ENCODE results near the gene PSRC1. TPM values are rescaled to one million over a fixed set of nuclear protein-coding genes. Genes with fewer than 3 reads are reported as not detected.

Gene PSRC1
- polyA plus RNA-seq, 1 of the 3 experiments (the other 2 are of a cell fraction): 19.4 TPM

DNA sequence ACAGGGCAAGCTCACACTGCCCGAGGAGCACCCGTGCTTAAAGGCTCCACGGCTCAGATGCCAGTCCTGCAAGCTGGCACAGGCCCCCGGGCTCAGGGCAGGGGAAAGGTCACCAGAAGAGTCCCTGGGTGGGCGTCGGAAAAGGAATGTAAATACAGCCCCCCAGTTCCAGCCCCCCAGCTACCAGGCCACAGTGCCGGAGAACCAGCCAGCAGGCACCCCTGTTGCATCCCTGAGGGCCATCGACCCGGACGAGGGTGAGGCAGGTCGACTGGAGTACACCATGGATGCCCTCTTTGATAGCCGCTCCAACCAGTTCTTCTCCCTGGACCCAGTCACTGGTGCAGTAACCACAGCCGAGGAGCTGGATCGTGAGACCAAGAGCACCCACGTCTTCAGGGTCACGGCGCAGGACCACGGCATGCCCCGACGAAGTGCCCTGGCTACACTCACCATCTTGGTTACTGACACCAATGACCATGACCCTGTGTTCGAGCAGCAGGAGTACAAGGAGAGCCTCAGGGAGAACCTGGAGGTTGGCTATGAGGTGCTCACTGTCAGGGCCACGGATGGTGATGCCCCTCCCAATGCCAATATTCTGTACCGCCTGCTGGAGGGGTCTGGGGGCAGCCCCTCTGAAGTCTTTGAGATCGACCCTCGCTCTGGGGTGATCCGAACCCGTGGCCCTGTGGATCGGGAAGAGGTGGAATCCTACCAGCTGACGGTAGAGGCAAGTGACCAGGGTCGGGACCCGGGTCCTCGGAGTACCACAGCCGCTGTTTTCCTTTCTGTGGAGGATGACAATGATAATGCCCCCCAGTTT is 32.3 kb downstream of the PSRC1 start:
- 94% methylated on average over 23 of the region's 33 CpGs for WGBS (ENCODE audit: low lambda C conversion rate)
- Histone ChIP-seq H3K36me3 (replicated peaks in 1 of 2; ENCODE audit: control insufficient read depth in 1 of 2, insufficient read depth in 2 of 2, low read length in 1 of 2) (no peaks in the 10 kb centered on the region), H3F3A (replicated peaks; ENCODE audit: insufficient read depth) (no peaks in the 10 kb centered on the region), H3K9me3 (no peaks in the 10 kb centered on the region), H2AFZ (ENCODE audit: low read depth) (no peak overlapping the region), H3K9me2 (no peaks in the 10 kb centered on the region), H3K27me3 (ENCODE audit: insufficient read depth) (no peaks in the 10 kb centered on the region), H3K27ac (ENCODE audit: low read depth in 2 of 2, low read length in 1 of 2) (no peak overlapping the region; a peak in 1 of 4 replicates), H3K9ac (no peak overlapping the region), H3K4me1 (ENCODE audit: control insufficient read depth in 1 of 2, insufficient read depth in 2 of 2, low read depth in 1 of 2, low read length in 1 of 2) (peaks cover 0 to 47% of the 10 kb centered on the region in 2 experiments; a peak in 1 of 4 replicates), H3K4me2 (peak overlapping the region; percentile 70), H3K79me2 (ENCODE audit: insufficient read depth) (no peaks in the 10 kb centered on the region), H3K4me3 (ENCODE audit: low read depth in 2 of 2, low read length in 1 of 2) (peak overlapping the region; percentile 58 to 70; a peak in 3 of 4 replicates), H4K20me1 (ENCODE audit: insufficient read depth) (no peaks in the 10 kb centered on the region)
- ChIA-PET POLR2A (interaction anchor here (1.1 to 2.9 kb wide), 4 partner anchors 11 to 151 kb away, joined by 3 to 20 read pairs (median 4); partner anchors contain the start of genes PSRC1 and SORT1), CTCF (interaction anchor here (0.6 to 3.7 kb wide), 9 partner anchors 10 to 281 kb away, joined by 3 to 20 read pairs (median 4); a partner anchor contains a TSS)
- DNase-seq: peak; percentile 7
- no peak for TF ChIP-seq EP300 (IDR thresholded peaks at IDR 0.05; ENCODE audit: borderline replicate concordance in 1 of 2, low read depth in 1 of 2, low read length in 1 of 2)

DNA sequence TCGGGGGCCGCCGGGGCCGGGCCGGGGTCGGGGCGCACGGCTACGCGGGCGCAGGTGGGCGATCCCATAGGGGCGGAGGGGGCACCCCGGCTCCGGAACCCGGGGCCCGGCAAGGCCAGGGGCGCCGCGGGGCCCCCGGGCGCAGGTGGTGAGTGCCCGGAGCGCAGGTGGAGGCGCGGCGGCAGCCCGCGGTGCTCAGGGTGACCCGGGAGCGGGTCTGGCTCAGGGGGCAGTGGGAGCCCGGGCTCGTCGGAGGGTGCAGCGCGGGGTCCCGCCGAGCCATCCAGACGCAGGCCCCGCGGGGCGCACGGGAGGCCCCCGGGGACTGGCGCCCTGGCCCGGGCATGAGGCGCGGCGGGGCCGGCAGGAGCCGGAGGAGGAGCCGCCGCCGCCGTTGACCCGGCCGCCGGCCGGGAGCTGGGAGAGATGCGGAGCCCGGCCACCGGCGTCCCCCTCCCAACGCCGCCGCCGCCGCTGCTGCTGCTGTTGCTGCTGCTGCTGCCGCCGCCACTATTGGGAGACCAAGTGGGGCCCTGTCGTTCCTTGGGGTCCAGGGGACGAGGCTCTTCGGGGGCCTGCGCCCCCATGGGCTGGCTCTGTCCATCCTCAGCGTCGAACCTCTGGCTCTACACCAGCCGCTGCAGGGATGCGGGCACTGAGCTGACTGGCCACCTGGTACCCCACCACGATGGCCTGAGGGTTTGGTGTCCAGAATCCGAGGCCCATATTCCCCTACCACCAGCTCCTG is 33.1 kb downstream of the PSRC1 start:
- no peaks in the 10 kb centered on the region for H4K20me1 ChIP-seq (ENCODE audit: insufficient read depth)
- POLR2A ChIA-PET: interaction anchor here (1.1 to 2.9 kb wide), 4 partner anchors 10 to 150 kb away, joined by 3 to 20 read pairs (median 4); partner anchors contain the start of genes PSRC1 and SORT1
- no peaks in the 10 kb centered on the region for H3K9me3 ChIP-seq
- H3K9ac ChIP-seq: no peak overlapping the region
- DNase-seq: peak; percentile 83
- peaks cover 0 to 39% of the 10 kb centered on the region in 2 experiments; a peak in 1 of 4 replicates for H3K4me1 ChIP-seq (ENCODE audit: control insufficient read depth in 1 of 2, insufficient read depth in 2 of 2, low read depth in 1 of 2, low read length in 1 of 2)
- H3K9me2 ChIP-seq: no peaks in the 10 kb centered on the region
- no peaks in the 10 kb centered on the region for H3F3A ChIP-seq (replicated peaks; ENCODE audit: insufficient read depth)
- H3K4me2 ChIP-seq: peak overlapping the region; percentile 70
- no peaks in the 10 kb centered on the region for H3K36me3 ChIP-seq (replicated peaks in 1 of 2; ENCODE audit: control insufficient read depth in 1 of 2, insufficient read depth in 2 of 2, low read length in 1 of 2)
- CTCF ChIA-PET: interaction anchor here (0.6 to 3.7 kb wide), 9 partner anchors 10 to 244 kb away, joined by 3 to 20 read pairs (median 4); partner anchors contain the start of gene PSRC1
- H3K4me3 ChIP-seq (ENCODE audit: low read depth in 2 of 2, low read length in 1 of 2): peak overlapping the region; percentile 58 to 70
- H3K27me3 ChIP-seq (ENCODE audit: insufficient read depth): no peaks in the 10 kb centered on the region
- 3% methylated on average over 6 of the region's 80 CpGs for WGBS (ENCODE audit: low lambda C conversion rate)
- peak overlapping the region; percentile 63; the same call in 1 of the 2 replicates for H2AFZ ChIP-seq (ENCODE audit: low read depth)
- H3K79me2 ChIP-seq (ENCODE audit: insufficient read depth): no peaks in the 10 kb centered on the region
- peak overlapping the region in 1 of 2 experiments; percentile 62; a peak in 1 of 4 replicates for H3K27ac ChIP-seq (ENCODE audit: low read depth in 2 of 2, low read length in 1 of 2)
- TF ChIP-seq TEAD4 (IDR thresholded peaks at IDR 0.05; ENCODE audit: borderline replicate concordance, insufficient read depth) (no peak), RCOR1 (IDR thresholded peaks at IDR 0.05; ENCODE audit: low read length) (no peak), GABPA (IDR thresholded peaks at IDR 0.05; ENCODE audit: low read depth) (no peak), NRF1 (IDR thresholded peaks at IDR 0.05; ENCODE audit: low read depth, low read length) (no peak), SIN3A (IDR thresholded peaks at IDR 0.05; ENCODE audit: borderline replicate concordance, low read depth, low read length) (no peak), EZH2phosphoT487 (IDR thresholded peaks at IDR 0.05; ENCODE audit: borderline replicate concordance, low read depth) (no peak), FOSL2 (IDR thresholded peaks at IDR 0.05; ENCODE audit: borderline replicate concordance, low read depth) (no peak), MXI1 (IDR thresholded peaks at IDR 0.05; ENCODE audit: low read depth, low read length) (no peak), RAD21 (IDR thresholded peaks at IDR 0.05; ENCODE audit: low read length) (no peak), TAF1 (IDR thresholded peaks at IDR 0.05; ENCODE audit: borderline replicate concordance, low read depth, low read length) (no peak)
- TF ChIP-seq, protein P1, sequence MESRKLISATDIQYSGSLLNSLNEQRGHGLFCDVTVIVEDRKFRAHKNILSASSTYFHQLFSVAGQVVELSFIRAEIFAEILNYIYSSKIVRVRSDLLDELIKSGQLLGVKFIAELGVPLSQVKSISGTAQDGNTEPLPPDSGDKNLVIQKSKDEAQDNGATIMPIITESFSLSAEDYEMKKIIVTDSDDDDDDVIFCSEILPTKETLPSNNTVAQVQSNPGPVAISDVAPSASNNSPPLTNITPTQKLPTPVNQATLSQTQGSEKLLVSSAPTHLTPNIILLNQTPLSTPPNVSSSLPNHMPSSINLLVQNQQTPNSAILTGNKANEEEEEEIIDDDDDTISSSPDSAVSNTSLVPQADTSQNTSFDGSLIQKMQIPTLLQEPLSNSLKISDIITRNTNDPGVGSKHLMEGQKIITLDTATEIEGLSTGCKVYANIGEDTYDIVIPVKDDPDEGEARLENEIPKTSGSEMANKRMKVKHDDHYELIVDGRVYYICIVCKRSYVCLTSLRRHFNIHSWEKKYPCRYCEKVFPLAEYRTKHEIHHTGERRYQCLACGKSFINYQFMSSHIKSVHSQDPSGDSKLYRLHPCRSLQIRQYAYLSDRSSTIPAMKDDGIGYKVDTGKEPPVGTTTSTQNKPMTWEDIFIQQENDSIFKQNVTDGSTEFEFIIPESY (IDR thresholded peaks at IDR 0.05; ENCODE audit: borderline replicate concordance, low read depth): no peak
- TF ChIP-seq, protein P2, sequence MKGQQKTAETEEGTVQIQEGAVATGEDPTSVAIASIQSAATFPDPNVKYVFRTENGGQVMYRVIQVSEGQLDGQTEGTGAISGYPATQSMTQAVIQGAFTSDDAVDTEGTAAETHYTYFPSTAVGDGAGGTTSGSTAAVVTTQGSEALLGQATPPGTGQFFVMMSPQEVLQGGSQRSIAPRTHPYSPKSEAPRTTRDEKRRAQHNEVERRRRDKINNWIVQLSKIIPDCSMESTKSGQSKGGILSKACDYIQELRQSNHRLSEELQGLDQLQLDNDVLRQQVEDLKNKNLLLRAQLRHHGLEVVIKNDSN (IDR thresholded peaks at IDR 0.05; ENCODE audit: borderline replicate concordance, low read depth): no peak
- TF ChIP-seq, protein P3, sequence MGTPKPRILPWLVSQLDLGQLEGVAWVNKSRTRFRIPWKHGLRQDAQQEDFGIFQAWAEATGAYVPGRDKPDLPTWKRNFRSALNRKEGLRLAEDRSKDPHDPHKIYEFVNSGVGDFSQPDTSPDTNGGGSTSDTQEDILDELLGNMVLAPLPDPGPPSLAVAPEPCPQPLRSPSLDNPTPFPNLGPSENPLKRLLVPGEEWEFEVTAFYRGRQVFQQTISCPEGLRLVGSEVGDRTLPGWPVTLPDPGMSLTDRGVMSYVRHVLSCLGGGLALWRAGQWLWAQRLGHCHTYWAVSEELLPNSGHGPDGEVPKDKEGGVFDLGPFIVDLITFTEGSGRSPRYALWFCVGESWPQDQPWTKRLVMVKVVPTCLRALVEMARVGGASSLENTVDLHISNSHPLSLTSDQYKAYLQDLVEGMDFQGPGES (IDR thresholded peaks at IDR 0.05; ENCODE audit: low read depth, low read length): no peak
- TF ChIP-seq, protein P4, sequence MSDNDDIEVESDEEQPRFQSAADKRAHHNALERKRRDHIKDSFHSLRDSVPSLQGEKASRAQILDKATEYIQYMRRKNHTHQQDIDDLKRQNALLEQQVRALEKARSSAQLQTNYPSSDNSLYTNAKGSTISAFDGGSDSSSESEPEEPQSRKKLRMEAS (IDR thresholded peaks at IDR 0.05; ENCODE audit: low read depth): no peak
- TF ChIP-seq, protein P5, sequence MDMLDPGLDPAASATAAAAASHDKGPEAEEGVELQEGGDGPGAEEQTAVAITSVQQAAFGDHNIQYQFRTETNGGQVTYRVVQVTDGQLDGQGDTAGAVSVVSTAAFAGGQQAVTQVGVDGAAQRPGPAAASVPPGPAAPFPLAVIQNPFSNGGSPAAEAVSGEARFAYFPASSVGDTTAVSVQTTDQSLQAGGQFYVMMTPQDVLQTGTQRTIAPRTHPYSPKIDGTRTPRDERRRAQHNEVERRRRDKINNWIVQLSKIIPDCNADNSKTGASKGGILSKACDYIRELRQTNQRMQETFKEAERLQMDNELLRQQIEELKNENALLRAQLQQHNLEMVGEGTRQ (IDR thresholded peaks at IDR 0.05; ENCODE audit: borderline replicate concordance, low read depth, low read length): no peak

Measured in SK-N-SH (cell line).